Omental fat pad (tissue), 4 donors: ENCODE measurements around the gene ABCA3. TPM values are rescaled to one million over a fixed set of nuclear protein-coding genes. Genes with fewer than 3 reads are reported as not detected.
"Not testable (repeated sequence)": the region's sequence is repeated elsewhere in the genome, so short reads cannot be mapped to it uniquely, and the experiment has no call there.

Experiments
- ATAC-seq: fragments of 150-250 bp; one replicate; pipeline ENCODE4 v1.9.1; 2016; ENCODE audit warnings: mild to moderate bottlenecking, moderate library complexity; ENCODE audit not compliant: low FRiP score
- DNase-seq: peaks from one replicate; pipeline ENCODE4 v3.0.0-alpha.2; 2019; ENCODE audit warnings: low spot score
- CTCF ChIP-seq, 3 donors: fragments of 450-650 bp; IDR thresholded peaks; one replicate each; pipeline ENCODE4 v1.5.1; 2016 to 2017; ENCODE audit warnings: antibody characterized with exemption in 3 of 3, mild to moderate bottlenecking in 3 of 3, moderate library complexity in 2 of 3
- total RNA-seq, 4 donors: library from RNA; depleted of rRNA; stranded (reverse); fragments of >200 nt; gene quantifications; one replicate each; pipeline ENCODE4 v1.1.0, GENCODE V29; 2016

The ABCA3 gene
- total RNA-seq, 4 donors from 2014 or later, result 6.6 to 19.0 (median 8.0) TPM

- no peak for TF ChIP-seq CTCF (IDR thresholded peaks at IDR 0.05)
- DNase-seq (no peak), ATAC-seq (no peak)
Measured at GRCh38 chr16:2242598-2242997, 97.9 kb downstream of the ABCA3 start.

DNA sequence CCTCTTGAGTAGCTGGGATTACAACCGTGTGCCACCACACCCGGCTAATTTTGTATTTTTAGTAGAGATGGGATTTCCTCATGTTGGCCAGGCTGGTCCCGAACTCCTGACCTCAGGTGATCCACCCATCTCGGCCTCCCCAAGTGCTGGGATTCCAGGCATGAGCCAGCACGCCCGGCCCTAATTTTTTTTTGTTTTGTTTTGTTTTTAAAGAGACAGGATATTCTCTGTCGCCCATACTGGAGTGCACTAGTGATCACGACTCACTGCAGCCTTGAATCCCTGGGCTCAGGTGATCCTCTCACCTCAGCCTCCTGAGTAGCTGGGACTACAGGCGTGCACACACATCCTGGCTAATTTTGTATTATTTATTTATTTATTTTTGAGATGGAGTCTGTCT lies 100.2 kb downstream of the ABCA3 start:
- ATAC-seq, result not testable (repeated sequence)

DNA sequence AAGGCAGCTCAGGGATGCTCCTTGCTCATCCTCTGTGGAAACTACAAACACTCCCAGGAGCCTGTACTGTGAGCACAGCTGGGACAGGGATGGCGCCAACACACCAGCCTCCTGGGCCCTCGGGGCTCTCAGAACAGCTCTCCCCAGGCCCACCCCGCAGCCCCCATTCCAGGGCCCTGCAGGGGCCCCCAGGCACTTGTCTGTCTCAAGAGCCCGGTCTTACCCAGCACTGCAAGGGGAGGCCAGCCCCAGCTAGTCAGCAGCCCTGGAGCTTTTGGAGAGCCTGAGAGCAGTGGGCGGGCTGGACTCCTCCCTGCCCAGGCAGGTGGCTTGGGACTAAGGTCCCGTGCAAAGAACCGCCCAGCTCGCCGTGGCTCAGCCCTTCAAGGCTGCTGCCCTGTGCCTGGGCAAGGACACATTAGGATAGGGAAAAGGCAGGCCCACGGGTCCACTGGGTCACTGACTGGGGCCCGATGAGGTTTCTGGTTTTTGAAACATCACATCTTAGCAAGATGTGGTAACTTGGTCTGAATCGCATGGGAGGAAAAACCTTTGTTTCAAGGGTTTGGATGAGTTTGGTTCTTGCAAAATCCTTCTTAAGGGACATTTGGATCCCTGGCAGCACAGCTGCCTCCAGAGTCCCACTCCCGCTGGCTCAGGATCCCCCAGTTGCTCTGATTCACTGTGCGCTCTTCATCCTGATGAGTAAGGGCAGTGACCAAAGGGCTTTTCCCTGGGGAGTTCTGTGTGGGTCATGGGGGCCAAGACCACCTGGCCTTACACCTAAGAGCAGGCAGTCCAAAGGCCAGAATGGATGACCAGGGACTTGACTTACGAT lies 101.5 kb downstream of the ABCA3 start:
- no peak for ATAC-seq
- TF ChIP-seq CTCF (IDR thresholded peaks at IDR 0.05), result no peak

More for the DNA sequence above, 100.2 kb downstream of the ABCA3 start:
- not testable (repeated sequence) for DNase-seq

GRCh38 chr16:2238150-2238837 lies 102.2 kb downstream of the ABCA3 start:
- DNase-seq, result no peak
- no peak for ATAC-seq
- no peak for TF ChIP-seq CTCF (IDR thresholded peaks at IDR 0.05)

More for the DNA sequence above, 101.5 kb downstream of the ABCA3 start:
- DNase-seq, result no peak

GRCh38 chr16:2237493-2238149 lies 102.9 kb downstream of the ABCA3 start:
- DNase-seq (no peak), ATAC-seq (no peak)
- TF ChIP-seq CTCF (IDR thresholded peaks at IDR 0.05), result no peak

GRCh38 chr16:2237102-2237482 lies 103.4 kb downstream of the ABCA3 start:
- DNase-seq, result no peak
- ATAC-seq, result no peak
- TF ChIP-seq CTCF (IDR thresholded peaks at IDR 0.05), result no peak

DNA sequence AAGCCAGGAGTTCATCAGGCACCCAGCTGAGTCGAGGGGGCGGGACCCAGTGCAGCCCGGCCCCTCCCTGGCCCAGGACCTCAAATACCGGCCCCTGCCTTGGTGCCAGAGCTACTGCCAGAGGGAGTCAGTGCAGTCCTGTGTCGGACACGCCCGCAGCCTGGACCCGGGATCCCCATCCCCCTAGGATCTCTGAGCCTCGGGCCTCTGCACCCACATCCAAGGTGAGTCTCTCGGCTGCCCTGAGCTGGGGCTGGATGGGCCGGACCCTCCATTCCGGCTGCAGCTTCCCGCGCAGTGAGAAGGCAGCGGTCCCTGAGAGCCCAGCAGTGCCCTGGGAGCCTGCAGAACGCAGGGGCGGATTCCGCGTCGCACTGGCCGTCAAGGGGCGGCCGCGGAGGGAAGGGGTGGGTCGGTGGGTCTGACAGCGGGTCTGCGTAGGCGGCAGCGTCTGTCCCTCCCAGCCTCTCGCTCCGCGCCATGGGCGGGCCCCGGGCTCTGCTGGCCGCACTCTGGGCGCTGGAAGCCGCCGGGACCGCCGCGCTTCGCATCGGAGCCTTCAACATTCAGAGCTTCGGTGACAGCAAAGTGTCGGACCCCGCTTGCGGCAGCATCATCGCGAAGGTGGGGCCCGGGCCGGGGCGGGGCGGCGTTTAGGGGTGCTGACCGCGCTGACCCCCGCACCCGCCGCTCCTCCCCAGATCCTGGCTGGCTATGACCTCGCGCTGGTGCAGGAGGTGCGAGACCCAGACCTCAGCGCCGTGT lies 104.0 kb downstream of the ABCA3 start, which contains the start of gene DNASE1L2:
DNASE1L2 (plus strand) TSS at position 108 of the 765 bp plus-strand sequence; CDS start at position 481, 373 bp downstream.
- TF ChIP-seq CTCF (IDR thresholded peaks at IDR 0.05), result no peak
- ATAC-seq, result no peak
- DNase-seq, result no peak
